GM12873 (cell line): ENCODE measurements around the gene NOVA2.

Source experiments
- CTCF ChIP-seq: IDR thresholded peaks from 2 replicates; pipeline ENCODE4 v1.5.1; 2012; ENCODE audit warnings: low read depth, mild to moderate bottlenecking, moderate library complexity, low read length, control low read depth; ENCODE audit not compliant: insufficient read depth; ENCODE audit errors: missing control alignments

The NOVA2 gene

GRCh38 chr19:45939792-45940514 is 33.7 kb downstream of the NOVA2 start:
- no peak for TF ChIP-seq CTCF

- TF ChIP-seq CTCF, result no peak
These were observed 34.8 kb downstream of the NOVA2 start for GRCh38 chr19:45938733-45939319.

- no peak for TF ChIP-seq CTCF
These were observed 38.4 kb downstream of the NOVA2 start for GRCh38 chr19:45935267-45935666.

GRCh38 chr19:45934551-45935230 is 39.0 kb downstream of the NOVA2 start:
- TF ChIP-seq CTCF, result no peak

- no peak for TF ChIP-seq CTCF
These were observed 39.9 kb downstream of the NOVA2 start for GRCh38 chr19:45933759-45934158.

- TF ChIP-seq CTCF, result no peak
These were observed 42.6 kb downstream of the NOVA2 start for GRCh38 chr19:45931055-45931454.

GRCh38 chr19:45929247-45929646 is 44.4 kb downstream of the NOVA2 start:
- TF ChIP-seq CTCF, result no peak
